ENCODE results near the gene ARHGEF39. TPM values are rescaled to one million over a fixed set of nuclear protein-coding genes. Genes with fewer than 3 reads are reported as not detected.
A peak's percentile ranks its signal among the peaks of the same experiment; 100 is the strongest.

The ARHGEF39 gene
- total RNA-seq, 1 donor from 2014 or later, result 2.4 TPM

- ATAC-seq, result peak; percentile 4
Observed at GRCh38 chr9:35691334-35691650, 26.3 kb upstream of the ARHGEF39 start.

- ATAC-seq, result peak; percentile 31
Observed at GRCh38 chr9:35690614-35691333, 25.8 kb upstream of the ARHGEF39 start.

GRCh38 chr9:35690294-35690613 lies 25.3 kb upstream of the ARHGEF39 start:
- ATAC-seq, result peak; percentile 31

GRCh38 chr9:35689542-35690293 lies 24.7 kb upstream of the ARHGEF39 start, which contains the start of gene TPM2:
TSS of gene TPM2 (minus strand) at chr9:35689925. CDS start at chr9:35689817, 108 bp downstream.
- peak; percentile 39 for ATAC-seq

DNA sequence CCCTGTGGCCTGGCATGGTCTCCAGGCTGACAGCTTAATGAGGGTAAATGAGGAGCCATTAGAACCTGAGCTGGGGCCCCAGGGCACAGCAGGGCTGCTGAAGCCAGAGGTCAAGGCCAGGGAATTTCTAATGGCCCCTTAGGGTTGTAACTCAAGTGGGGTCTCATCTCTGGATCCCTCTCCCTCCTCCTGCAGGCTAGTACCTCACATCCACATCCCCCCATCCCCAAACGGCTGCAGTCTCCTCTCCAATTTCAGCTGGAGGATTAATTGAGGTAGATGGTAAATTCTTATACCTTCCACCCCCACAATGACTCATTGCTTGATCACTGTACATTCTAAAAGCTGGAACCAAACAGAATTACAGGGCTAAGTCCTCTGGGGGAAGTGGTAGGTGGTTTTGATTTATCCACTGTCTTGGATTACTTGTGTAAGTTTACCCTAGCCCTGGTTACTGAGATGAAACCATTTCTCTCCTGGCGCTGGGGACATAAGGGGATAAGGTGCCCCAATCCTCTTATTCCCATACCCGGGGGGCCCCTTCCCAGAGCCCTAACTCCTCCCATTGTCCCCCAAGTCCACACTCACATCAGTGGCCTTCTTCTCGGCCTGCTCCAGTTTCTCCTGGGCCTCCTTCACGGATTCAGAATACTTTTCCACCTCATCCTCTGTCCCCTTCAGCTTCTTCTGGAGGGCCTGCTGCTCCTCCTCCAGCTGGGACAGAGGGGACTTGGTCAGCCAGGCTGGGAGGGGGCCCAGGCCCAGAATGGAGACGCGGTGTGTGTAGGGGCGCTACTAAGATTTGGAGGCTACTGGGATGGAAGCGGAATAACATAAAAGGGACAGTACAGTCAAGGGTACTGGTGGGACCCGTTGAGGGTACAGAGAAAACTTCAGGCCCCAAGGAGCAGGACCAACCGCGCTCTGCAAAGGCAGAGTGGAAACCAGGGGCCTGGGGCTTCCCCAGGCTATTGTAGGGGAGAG lies 23.9 kb upstream of the ARHGEF39 start:
- peak; percentile 24 for ATAC-seq

DNA sequence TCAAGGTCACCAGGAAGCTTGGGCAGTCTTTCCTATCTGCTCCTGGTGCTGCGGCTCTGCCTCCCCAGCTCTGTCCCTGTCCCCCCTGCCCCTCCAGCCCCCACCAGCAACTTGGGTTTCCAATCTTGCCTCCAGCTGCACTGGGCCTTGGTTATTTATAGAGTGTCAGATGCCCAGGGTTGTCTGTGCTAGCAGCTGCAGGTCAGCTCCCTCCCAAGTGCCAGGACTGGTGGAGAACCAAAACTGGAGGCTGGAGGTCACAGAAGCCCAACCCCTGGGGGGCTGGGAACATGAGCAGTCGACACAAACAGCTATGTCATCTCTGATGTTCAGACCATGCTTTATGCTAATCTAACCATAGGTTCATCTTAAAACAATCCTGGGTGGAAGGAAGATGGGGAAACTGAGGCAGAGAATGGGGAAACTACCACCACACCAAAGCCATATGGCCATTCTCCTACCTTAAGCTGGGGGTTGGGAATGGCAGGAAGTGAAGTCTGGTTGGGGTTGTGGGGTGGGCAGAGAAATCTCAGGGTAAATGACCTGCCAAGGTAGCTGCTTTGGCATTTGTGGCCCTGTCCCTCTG lies 23.1 kb upstream of the ARHGEF39 start:
- ATAC-seq, result no peak

GRCh38 chr9:35687306-35687705 lies 22.3 kb upstream of the ARHGEF39 start:
- no peak for ATAC-seq

DNA sequence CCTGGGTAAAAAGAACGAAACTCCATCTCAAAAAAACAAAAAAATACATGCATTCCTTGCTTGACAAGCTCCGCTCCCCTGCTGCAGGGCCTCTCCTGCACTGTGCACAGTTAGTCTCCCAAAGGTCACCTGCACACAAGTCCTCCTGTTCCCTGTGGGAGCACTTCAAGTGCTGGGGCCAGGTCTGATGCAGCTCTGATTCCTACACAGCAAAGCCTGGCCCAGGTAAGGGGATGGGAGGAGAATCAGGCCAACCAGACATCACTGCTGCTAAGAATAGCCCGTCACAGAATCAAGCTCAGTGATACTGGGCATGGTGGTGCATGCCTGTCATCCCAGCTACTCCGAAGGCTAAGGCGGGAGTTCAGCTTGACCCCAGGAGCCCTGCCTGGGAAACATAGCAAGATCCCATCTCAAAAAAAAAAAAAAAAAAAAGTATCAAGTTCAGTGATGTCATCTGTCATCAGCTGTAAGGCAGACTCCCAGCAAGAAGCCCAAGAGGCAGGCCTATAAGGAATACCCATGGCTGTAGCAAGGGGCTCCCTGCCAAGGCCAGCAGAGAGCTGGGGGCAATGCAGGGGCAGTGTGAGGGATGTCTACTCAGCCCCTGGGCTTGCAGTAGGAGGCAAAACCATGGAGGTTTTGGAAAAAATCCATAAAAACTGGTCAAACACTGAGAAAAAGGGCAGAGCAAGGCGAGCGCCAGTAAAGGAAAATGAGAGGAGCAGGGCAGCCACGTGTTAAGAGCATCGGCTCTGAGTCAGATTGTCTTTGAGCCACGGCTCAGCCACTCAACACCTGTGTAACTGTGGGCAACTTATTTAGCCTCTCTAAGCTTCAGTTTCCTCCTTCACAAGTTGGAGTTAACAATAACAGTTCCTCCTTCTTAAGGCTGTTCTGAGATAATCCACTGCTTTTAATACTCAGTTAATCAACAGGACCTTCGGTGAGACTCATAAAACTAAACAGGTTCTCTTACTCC lies 21.5 kb upstream of the ARHGEF39 start:
- no peak for ATAC-seq

- no peak for ATAC-seq
Observed at GRCh38 chr9:35685506-35685905, 20.5 kb upstream of the ARHGEF39 start.

DNA sequence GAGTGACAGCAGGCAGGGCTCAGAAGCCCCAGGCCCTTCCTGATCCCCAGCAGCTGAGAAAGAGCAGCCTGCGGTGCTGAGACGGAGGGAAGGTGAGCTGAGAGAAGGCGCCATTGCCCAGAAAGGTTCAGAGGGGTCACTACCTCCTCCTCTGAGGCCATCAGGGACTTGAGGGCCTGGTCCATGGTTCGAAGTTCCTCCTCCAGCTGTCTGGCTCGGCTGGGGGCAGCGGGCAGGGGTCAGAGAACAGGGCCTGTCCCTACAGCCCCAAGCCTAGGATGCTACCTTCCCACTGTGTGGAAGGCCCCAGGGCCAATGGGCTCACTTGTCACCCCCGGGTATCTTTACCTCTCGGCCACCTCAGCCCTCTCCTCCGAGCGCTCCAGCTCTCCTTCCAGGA lies 19.9 kb upstream of the ARHGEF39 start:
- no peak for ATAC-seq

DNA sequence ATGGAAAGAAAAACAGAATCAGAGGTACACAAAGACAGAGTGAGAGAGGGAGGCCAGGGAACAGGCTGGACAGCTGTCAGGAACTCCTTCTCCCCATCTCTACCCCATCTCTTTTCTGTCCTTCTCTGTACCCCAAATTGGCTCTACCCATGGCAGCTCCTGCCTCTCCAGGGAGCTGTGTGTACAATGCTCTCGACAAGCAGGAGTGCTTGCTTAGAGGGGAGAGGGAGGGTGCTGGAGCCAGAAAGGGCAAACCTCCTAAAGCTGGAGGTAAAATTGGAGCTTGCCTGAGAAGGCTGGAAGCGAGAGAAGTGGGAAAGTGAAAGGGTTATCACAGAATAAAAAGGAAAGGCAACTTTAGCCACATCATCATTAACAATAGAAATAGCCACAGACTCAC lies 18.3 kb upstream of the ARHGEF39 start:
- ATAC-seq, result no peak

DNA sequence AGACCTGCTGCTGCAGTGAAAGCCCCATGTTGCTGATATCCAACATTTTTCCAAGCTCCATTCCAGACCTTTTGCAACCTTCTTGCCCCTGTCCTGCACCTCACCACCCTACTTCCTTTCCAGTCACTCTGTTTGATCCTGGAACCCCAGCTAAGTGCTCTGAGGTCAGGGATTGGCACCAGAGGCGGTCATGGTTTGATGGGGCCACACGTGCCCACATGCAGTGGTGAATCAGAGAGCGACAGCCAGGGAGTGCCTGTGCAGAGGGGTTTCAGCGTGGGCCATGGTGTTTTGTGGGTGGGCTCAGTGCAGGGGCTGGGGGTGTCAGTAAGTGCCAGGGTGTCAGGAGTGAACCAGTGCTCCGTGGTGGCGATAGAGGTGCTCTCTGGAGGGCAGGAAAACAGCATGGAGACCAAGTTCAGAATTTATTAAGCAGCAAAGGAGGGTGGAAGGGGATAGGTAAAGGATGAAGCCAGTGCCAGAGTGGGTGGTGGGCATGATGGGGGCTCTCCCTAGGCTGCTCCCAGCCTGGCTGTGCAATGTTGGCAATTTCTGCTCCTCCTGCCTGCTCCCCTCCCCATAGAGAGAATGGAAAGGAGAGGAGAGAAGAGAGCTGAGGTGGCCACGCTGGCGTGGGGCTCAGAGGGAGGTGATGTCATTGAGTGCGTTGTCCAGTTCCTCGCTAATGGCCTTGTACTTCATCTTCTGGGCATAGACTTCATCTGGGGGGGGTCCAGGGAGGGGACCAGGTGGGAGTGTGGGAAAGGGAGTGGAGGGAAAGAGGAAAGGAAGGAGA lies 17.7 kb upstream of the ARHGEF39 start:
- no peak for ATAC-seq

- peak; percentile 20 for ATAC-seq
Observed at GRCh38 chr9:35682051-35682450, 17.1 kb upstream of the ARHGEF39 start.

DNA sequence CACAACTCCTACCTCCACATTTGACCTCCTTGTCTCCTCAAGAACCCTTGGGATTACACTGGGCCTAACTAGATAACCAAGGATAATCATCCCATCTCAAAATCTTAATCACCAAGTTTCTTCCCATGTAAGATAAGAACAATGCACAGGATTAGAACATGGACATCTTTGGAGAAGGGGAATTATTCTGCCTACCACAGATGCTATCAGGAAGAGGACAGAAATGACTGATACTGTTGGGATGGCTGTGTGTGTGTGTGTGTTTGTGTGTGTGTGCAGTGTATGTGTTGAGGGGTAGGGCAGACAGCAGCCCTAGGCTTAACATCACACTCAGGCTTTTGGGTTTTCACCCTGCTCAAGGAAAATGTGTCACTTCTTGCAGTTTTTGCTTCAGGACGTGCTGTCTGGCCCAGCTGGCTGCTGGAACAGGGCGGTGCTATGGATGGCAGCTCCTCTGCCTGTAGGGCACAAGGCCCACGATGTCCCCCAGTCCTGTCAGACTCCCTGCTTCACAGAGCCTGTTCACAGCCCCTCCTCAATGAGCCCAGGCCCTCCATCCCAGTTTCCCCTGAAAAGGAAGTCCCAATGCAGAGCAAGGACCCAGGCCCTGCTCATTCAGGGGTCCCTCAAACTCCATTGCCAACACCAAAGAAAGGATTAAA lies 16.5 kb upstream of the ARHGEF39 start:
- ATAC-seq, result no peak

- peak; percentile 24 for ATAC-seq
Observed at GRCh38 chr9:35680331-35681105, 15.5 kb upstream of the ARHGEF39 start.

- ATAC-seq, result no peak
Observed at GRCh38 chr9:35679766-35680330, 14.9 kb upstream of the ARHGEF39 start.

- ATAC-seq, result no peak
Observed at GRCh38 chr9:35679091-35679490, 14.1 kb upstream of the ARHGEF39 start.

DNA sequence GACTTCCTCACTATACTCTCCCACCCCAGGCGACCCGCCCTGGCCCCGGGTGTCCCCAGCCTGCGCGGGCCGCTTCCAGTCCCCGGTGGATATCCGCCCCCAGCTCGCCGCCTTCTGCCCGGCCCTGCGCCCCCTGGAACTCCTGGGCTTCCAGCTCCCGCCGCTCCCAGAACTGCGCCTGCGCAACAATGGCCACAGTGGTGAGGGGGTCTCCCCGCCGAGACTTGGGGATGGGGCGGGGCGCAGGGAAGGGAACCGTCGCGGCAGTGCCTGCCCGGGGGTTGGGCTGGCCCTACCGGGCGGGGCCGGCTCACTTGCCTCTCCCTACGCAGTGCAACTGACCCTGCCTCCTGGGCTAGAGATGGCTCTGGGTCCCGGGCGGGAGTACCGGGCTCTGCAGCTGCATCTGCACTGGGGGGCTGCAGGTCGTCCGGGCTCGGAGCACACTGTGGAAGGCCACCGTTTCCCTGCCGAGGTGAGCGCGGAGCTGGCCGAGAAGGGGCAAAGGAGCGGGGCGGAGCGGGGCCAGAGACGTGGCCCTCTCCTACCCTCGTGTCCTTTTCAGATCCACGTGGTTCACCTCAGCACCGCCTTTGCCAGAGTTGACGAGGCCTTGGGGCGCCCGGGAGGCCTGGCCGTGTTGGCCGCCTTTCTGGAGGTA lies 10.9 kb upstream of the ARHGEF39 start:
- ATAC-seq, result peak; percentile 46
